GM12873 (cell line): ENCODE data around the gene CPE.

Source experiments
- CTCF ChIP-seq: IDR thresholded peaks from 2 replicates; pipeline ENCODE4 v1.5.1; 2012; ENCODE audit warnings: low read depth, mild to moderate bottlenecking, moderate library complexity, low read length, control low read depth; ENCODE audit not compliant: insufficient read depth; ENCODE audit errors: missing control alignments

CPE gene

GRCh38 chr4:165524532-165525190 lies 145.9 kb downstream of the CPE start:
- no peak for TF ChIP-seq CTCF

GRCh38 chr4:165532976-165533375 lies 154.2 kb downstream of the CPE start:
- no peak for TF ChIP-seq CTCF

GRCh38 chr4:165537028-165537648 lies 158.3 kb downstream of the CPE start:
- peak; percentile 58 for TF ChIP-seq CTCF

- TF ChIP-seq CTCF, result no peak
These were observed 161.0 kb downstream of the CPE start for GRCh38 chr4:165539801-165540200.

- no peak for TF ChIP-seq CTCF
These were observed 161.5 kb downstream of the CPE start for GRCh38 chr4:165540206-165540830.

- TF ChIP-seq CTCF, result no peak
These were observed 163.1 kb downstream of the CPE start for GRCh38 chr4:165541851-165542459.

- TF ChIP-seq CTCF, result no peak
These were observed 163.7 kb downstream of the CPE start for GRCh38 chr4:165542476-165542875.
